ENCODE data around the gene ASB6. TPM values are rescaled to one million over a fixed set of nuclear protein-coding genes. Genes with fewer than 3 reads are reported as not detected.

The ASB6 gene
- total and polyA plus RNA-seq, 2 of the 13 experiments (the other 11 are each of a cell fraction or from before 2014, with no cell fraction given) = 8.2 to 8.4 TPM

DNA sequence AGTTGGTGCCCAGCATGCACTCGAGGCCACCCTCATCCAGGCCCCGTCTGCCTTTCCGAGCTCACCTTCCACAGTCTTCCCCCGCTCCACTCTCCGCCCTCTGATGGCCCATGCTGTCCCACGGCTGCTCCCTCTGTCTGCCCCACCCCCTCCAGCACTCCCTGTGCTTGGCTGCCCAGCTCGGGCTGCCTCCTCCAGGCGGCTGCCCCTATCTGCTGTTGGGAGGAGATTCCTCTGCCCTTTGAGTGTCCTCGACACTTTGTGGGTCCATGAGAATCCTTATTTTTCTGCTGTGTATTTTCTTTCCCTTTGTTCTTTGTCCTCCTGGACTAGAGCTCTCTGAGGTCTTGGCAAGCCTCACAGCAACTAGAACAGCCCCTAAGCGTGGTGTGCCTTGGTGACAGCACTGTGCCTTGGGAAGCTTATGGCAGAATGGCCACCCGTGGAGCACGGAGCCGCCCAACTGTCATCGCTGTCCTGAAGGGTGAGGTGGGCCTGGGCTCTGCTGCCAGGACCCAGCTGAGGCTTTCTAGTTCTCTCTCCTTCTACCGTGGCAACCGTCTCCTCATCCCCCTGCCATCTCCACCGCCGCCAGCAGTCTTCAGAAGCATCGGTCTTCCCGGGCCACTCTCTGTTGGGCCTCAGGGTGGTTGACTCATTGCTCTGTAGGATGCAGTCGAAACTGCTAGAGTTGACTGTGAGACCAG is 10.8 kb downstream of the ASB6 start:
- CTCF ChIA-PET (ENCODE audit: low intra/inter-chr PET ratio, low total read pairs) = no interaction called here
- no peaks in the 10 kb centered on the region for H3K27me3 ChIP-seq (ENCODE audit: control insufficient read depth in 1 of 2, insufficient read depth in 2 of 2, low read length in 2 of 2)
- H3K4me3 ChIP-seq (replicated peaks in 1 of 3; ENCODE audit: insufficient read depth in 1 of 3, low read depth in 2 of 3, low read length in 3 of 3) = no peak overlapping the region
- H3K27ac ChIP-seq (ENCODE audit: extremely low read length, insufficient read depth, low read length) = no peak overlapping the region
- peaks cover 47% of the 10 kb centered on the region for H3K4me1 ChIP-seq (ENCODE audit: insufficient read depth, low read length)
- H3K9me3 ChIP-seq (ENCODE audit: low read length) = no peaks in the 10 kb centered on the region
- no peak overlapping the region for H3K4me2 ChIP-seq (ENCODE audit: low read depth, low read length)
- BruUV-seq (replicated peaks) = no TSS peak
- TF ChIP-seq, protein P1, sequence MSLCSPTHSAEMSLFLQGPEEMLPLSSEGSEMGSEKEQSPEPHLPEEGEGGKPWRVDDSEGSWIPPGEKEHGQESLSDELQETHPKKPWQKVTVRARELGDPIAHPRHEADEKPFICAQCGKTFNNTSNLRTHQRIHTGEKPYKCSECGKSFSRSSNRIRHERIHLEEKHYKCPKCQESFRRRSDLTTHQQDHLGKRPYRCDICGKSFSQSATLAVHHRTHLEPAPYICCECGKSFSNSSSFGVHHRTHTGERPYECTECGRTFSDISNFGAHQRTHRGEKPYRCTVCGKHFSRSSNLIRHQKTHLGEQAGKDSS (CRISPR knock-in tag; IDR thresholded peaks at IDR 0.05; ENCODE audit: borderline replicate concordance, low read depth) = no peak
- TF ChIP-seq ZNF879 (CRISPR knock-in tag; IDR thresholded peaks at IDR 0.05) = no peak
- in situ Hi-C loops (cut with HindIII; ENCODE audit: extremely low pct_ligation_motif_present, low pct_unique_long_range_greater_than_20kb) = no loop called here
- POLR2A ChIA-PET = no interaction called here
- intact Hi-C loops (cut with micrococcal nuclease; ENCODE audit: unreplicated experiment) = no loop called here
- FAIRE-seq (no peak), ATAC-seq (no peak), DNase-seq (ENCODE audit: low spot score) (no peak)
- H3K9ac ChIP-seq (ENCODE audit: insufficient read depth, low read depth, low read length) = no peak overlapping the region
- 95% methylated on average over 21 of the region's 21 CpGs for WGBS (ENCODE audit: low lambda C conversion rate)
- peaks cover 61% of the 10 kb centered on the region for H4K20me1 ChIP-seq (ENCODE audit: insufficient read depth, low read length)
- peaks cover 71% of the 10 kb centered on the region for H3K79me2 ChIP-seq (ENCODE audit: insufficient read depth, low read length)
- H2AFZ ChIP-seq (ENCODE audit: low read length) = no peak overlapping the region
- peaks cover 36 to 72% of the 10 kb centered on the region in 2 experiments for H3K36me3 ChIP-seq (replicated peaks in 1 of 2; ENCODE audit: control insufficient read depth in 1 of 2, insufficient read depth in 2 of 2, low read length in 2 of 2)

DNA sequence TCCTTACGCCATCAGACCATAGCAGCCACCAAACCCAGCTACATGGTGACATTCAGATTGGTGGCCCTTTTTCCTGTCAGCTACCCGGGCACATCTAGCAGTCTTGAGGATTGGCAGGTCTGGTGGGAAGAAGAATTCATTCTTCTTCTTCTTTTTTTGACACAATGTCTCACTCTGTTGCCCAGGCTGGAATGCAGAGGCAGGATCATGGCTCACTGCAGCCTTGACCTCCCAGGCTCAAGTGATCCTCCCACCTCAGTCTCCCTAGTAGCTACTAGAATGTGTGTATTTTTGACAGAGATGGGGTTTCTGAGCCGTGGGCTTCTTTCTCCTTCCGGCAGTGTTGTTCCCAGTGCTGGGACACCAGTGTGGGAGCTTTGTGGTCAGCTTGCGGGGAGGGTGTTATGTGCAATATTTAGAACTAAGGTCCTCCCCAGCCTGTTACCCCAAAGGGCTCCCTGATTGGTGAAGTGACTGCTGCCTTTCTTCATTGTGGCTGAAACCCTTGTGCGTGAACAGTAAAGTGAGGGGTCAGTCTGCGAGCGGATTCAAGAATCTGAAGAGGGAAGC is 12.6 kb downstream of the ASB6 start:
- no peak for ATAC-seq
- in situ Hi-C loops (cut with HindIII; ENCODE audit: extremely low pct_ligation_motif_present, low pct_unique_long_range_greater_than_20kb) = no loop called here
- Histone ChIP-seq H4K20me1 (ENCODE audit: insufficient read depth, low read length) (peaks cover 59% of the 10 kb centered on the region), H3K9me3 (ENCODE audit: low read length) (no peaks in the 10 kb centered on the region), H3K27me3 (ENCODE audit: control insufficient read depth in 1 of 2, insufficient read depth in 2 of 2, low read length in 2 of 2) (no peaks in the 10 kb centered on the region), H3K36me3 (replicated peaks in 1 of 2; ENCODE audit: control insufficient read depth in 1 of 2, insufficient read depth in 2 of 2, low read length in 2 of 2) (peaks cover 24 to 57% of the 10 kb centered on the region in 2 experiments), H3K9ac (ENCODE audit: insufficient read depth, low read depth, low read length) (no peak overlapping the region), H3K79me2 (ENCODE audit: insufficient read depth, low read length) (peaks cover 72% of the 10 kb centered on the region), H3K4me2 (ENCODE audit: low read depth, low read length) (peak overlapping the region; percentile 29; the same call in 1 of the 2 replicates), H2AFZ (ENCODE audit: low read length) (no peak overlapping the region), H3K4me3 (replicated peaks in 1 of 3; ENCODE audit: insufficient read depth in 1 of 3, low read depth in 2 of 3, low read length in 3 of 3) (no peak overlapping the region), H3K4me1 (ENCODE audit: insufficient read depth, low read length) (peaks cover 61% of the 10 kb centered on the region), H3K27ac (ENCODE audit: extremely low read length, insufficient read depth, low read length) (no peak overlapping the region)
- WGBS (ENCODE audit: low lambda C conversion rate) = 90% methylated on average over 8 of the region's 8 CpGs
- ChIA-PET CTCF (ENCODE audit: low intra/inter-chr PET ratio, low total read pairs) (no interaction called here), POLR2A (no interaction called here)
- no peak for DNase-seq (ENCODE audit: low spot score)
- intact Hi-C loops (cut with micrococcal nuclease; ENCODE audit: unreplicated experiment) = loop anchor here (10.0 kb wide), 1 partner anchor 455 kb away; the partner anchor contains the start of gene IER5L
- no TSS peak for BruUV-seq (replicated peaks)
- TF ChIP-seq ZNF567 (CRISPR knock-in tag; IDR thresholded peaks at IDR 0.05; ENCODE audit: borderline replicate concordance) (no peak), ZNF431 (CRISPR knock-in tag; IDR thresholded peaks at IDR 0.05; ENCODE audit: borderline replicate concordance, low read depth) (no peak)
- no peak for FAIRE-seq
